SK-MEL-5 (cell line): Measurements from ENCODE around the gene SNED1. TPM values are rescaled to one million over a fixed set of nuclear protein-coding genes. Genes with fewer than 3 reads are reported as not detected.
A peak's percentile ranks its signal among the peaks of the same experiment; 100 is the strongest.

Source experiments
- DNase-seq: peaks from one replicate; pipeline ENCODE4 v3.0.0-alpha.2; 2016; ENCODE audit warnings: low read depth, low spot score
- in situ Hi-C: cut with HindIII; loops from 2 replicates; pipeline ENCODE4 v1.10.0; 2016; ENCODE audit warnings: low sequenced_read_pairs, high pct_unique_total_duplicates, low pct_unique_long_range_greater_than_20kb
- polyA plus RNA-seq, 2 experiments: library from polyadenylated mRNA; depleted of rRNA; stranded (reverse); fragments of >200 nt; gene quantifications; 2 replicates each; pipeline ENCODE4 v1.2.3, GENCODE V29; 2015
- total RNA-seq: library from RNA; depleted of rRNA; stranded (reverse); fragments of >200 nt; shearing (Covaris generic); gene quantifications from 2 replicates; pipeline ENCODE4 v1.2.3, GENCODE V29; 2014; rRNA removed

SNED1 gene
- 0.11 and 0.13 TPM in 2 replicates for total RNA-seq
- 1.1 and 5.1 TPM in 2 replicates for polyA plus RNA-seq (2015; cell fraction: cytosol; rRNA removed)
- 0.99 and 4.7 TPM in 2 replicates for polyA plus RNA-seq (2015; cell fraction: nucleus; rRNA removed)

DNA sequence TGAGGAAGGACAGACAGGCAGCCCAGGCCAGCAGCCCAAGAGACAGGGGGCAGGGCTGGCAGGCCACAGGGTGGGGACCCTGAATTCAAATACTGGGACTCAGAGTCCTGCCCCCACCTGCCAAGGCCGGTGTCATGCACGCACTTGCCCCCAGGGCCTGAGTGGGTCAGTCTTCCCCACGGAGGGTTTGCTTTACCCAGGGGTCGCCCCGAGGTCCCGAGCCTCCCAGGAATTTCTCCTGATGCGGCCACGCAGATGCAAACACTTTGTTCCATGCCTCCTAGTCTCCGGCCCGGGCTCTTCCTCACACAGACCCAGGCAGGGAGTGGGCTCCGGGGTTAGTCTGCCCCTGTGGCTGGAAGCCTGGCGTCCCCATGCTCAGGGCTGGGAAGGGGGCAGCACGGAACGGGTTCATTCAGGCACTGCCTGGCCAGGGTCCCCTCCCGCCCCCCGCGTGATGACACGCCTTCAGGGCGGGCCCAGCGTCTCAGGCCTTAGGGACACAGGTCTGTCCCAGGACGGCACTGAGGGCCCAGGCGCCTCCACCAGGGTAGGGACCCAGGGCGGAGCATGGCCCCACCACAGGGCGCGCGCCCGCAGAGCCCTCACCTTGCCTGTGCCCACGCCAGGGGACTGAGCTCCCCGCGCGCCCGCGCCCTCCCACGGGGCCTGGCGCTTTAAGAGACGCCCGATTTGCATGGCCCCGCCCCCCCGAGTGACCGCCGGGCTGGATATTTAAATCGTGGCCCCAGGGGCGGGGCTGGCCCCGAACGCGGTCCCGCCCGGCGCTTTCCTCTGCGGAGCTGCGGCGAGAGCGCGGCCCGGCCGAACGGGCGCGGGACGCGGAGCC, at the start of gene SNED1:
TSS of gene SNED1 (plus strand) at position 763 of the 850 bp plus-strand sequence. CDS start 220 bp downstream, outside the sequence.
- in situ Hi-C loops = no loop called here
- peak; percentile 64 for DNase-seq

DNA sequence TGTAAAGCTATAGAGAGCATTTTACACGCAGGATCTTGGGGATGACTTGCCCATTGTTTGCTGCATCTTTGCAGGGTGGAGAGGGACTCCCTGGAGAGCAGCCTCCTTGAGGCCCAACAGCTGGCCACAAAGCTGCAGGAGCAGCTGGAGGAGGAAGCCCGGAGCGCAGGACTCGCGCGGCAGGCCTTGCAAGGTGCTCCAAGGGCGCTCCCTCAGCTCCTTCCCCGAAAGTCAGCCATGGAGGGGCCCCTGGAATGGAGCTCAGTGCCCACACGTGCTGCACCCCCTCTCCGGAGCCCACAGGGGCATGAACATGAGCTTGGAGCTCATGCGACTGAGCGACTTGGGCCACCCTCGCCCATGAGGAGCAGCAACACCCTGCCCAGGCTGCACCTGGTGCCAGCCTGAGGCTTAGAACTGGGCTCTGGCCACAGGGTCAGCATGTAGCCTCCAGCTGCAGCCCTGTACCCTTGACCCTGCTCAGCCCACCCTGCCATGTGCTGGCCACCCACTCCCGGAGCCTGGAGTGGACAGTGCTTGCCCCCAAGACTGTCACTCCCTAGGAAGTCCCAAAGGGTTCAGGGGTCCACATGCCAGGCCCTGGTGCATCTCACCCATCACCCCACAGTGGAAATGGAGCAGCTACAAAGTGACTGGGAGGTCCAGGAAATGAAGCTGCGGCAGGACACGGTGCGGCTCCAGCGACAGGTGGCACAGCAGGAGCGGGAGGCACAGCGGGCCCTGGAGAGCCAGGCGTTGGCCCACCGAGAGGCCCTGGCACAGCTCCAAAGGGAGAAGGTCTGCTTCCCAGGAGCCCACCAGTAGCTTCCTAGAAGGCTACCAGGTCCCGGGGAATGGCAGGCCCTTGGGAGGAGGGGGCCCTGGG, 49.3 kb upstream of the SNED1 start:
- in situ Hi-C loops = no loop called here
- no peak for DNase-seq

DNA sequence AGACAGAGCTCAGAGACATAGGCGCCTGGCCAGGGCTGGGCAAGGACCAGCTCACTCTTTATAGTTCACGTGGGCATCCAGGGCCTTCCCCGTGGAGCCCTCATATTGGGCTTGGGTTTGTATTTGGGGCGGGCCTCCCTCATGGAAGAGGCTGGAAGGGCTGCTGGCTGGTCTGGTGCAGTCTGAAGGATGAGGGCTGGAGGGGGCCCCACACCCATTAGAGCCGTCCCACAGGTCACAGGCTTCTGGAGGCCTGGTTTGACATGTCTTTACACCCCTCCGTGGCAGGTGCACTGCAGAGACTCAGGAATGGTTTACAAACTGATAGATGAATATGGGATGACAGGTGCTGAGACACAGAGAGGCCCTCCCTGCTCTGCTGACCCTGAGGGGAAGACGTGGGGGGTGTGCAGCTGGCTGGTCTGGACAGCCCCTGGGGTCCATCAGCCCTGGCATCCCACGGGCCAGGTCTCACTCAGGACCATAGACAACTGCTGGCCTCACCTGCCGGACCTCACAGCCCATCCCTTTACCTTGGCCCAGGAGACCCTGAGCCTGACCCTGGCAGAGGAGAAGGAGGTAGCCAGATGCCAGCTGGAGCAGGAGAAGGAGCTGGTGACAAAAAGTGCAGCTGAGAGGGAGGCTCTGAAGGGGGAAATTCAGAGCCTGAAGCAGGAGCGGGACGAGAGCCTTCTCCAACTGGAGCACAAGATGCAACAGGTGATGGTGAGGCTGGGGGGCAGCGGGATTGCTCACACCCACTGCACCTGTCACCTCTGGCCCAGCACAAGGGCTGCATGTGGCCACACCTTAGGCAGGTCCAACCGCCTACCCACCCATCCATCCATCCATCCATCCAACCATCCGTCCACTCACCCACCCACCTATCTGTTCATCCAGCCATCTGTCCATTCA, 48.4 kb upstream of the SNED1 start:
- no peak for DNase-seq
- in situ Hi-C loops = no loop called here

DNA sequence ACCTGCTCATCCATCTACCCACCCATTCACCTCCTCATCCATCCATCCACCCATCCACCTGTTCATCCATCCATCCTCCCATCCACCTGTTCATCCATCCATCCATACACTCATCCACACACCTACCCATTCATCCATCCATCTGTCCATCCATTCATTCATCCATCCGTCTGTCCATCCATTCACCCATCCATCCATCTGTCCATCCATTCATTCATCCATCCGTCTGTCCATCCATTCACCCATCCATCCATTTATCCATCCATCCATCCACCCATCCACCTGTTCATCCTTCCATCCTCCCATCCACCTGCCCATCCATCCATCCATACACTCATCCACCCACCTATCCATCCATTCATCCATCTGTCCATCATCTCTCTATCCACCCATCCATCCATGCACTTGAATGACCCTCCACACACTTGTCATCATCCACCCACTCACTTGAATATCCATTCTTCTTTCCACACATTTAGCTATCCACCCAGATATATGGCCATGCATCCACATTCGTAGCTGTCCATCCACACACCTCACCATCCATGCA, 47.3 kb upstream of the SNED1 start:
- DNase-seq = no peak
- in situ Hi-C loops = no loop called here

DNA sequence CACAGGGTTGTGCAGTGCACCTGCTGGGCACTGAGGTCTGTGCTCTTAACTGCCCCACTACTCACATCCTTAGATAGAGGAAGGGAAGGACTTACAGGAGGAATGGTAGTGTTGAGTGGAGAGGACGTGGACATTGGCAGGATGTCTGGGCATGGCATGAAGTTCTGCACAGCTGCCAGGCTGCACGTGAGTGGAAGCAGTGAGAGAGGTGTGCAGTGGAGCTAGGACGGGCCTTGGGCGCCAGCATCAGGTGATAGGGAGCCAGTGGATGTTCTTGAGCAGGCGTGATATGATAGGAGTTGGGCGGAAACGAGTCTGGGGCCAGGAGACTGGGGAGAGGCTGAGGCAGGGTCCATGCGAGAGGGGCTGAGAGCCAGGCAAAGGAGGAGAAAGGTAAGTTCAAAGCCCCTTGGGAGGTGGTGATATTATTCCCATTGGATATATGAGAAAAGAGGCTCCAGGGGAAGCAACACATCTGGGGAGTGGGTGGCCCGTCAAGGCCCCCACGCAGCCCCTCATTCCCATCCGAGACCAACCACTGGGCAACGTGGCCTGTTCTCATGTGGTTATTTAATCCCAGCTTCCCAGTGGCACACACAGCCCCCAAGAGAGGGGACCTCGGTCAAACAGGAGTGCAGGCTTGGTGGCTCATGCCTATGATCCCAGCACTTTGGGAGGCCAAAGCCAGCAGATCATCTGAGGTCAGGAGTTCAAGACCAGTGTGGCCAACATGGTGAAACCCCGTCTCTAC, 45.7 kb upstream of the SNED1 start:
- DNase-seq = no peak
- in situ Hi-C loops = no loop called here

DNA sequence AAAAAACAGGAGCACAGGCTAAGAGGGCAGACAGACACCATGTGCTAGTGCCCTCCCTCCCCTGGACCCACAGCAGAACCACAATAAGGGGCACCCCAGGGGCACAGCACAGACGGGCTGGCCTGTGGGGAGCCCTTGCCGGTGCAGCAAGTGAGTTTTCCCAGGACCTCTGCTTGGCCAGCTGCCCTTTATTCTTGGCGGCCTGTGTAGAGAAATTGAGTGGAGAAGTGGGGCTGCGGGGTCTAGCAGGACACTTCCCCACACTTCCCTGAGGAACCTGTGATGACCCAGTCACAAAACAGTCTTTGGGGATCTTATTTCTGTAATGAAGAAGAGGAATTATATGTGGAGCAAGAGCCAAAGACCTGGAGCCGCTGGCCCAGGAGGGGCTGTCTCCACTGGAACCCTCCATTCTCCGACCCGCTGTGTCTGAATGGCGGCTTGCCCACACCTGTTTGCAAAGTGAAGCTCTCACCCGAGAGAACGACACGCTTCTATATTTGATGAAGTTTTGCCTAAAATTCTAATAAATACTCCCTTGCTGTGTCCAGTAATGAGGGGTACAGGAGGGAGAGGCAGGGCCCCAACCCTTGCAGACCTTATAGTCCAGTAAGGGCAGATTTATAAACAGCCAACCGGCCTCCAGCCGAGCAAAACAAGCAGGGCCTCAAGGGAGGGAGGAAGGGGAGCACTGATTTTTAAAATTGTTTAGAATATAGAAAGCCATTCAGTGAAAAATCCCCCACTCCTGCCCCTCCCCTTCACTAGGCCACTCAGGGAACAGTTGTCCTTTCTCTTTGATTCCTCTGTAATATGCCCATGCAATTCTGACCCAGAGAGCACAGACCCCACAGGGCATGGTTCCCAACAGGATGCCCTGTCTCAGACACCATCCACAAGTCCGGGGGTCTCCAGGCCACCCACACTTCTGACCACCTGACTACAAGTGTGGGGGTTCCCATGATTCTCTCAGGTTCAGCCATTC, 44.7 kb upstream of the SNED1 start:
- DNase-seq = peak; percentile 47
- in situ Hi-C loops = no loop called here

DNA sequence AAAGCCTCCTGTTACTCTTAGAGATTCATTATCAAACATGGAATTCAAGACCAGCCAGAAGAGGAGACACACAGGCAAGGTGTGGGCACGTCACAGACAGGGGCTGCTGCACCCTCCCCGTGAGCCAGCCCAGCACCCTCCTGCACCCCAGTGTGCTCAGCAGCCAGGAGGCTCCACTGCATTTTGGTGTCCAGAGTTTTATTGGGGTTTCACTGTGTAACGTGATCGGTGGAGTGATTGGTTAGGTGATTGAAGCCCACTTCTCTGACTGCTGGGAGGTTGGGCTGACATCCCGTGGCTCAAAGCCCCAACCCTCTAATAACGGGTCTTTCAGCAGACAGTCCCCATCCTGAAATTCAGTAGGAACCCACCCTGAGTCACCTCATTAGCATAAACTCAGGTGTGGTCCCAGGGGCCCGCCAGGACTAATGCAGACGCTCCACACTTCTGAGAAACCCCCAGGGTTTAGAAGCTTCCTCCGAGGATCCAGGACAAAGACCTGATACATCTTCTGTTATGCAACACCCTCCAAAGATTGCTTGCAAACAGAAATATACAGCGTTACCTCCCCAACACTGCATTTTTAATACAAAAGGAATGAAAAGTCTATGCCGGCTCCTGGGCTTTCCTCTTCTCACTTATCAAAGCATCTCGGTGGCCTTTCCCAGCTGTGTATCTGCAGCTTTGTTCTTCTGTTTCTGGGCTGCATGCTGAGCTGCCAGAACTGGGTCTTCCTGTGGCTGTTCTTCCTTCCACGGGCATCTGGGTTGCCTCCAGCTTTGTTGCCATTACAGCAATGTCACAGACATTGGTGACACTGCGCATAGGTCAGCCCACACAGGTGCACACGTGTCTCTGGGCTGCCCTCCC, 43.7 kb upstream of the SNED1 start:
- in situ Hi-C loops = no loop called here
- DNase-seq = peak; percentile 13

DNA sequence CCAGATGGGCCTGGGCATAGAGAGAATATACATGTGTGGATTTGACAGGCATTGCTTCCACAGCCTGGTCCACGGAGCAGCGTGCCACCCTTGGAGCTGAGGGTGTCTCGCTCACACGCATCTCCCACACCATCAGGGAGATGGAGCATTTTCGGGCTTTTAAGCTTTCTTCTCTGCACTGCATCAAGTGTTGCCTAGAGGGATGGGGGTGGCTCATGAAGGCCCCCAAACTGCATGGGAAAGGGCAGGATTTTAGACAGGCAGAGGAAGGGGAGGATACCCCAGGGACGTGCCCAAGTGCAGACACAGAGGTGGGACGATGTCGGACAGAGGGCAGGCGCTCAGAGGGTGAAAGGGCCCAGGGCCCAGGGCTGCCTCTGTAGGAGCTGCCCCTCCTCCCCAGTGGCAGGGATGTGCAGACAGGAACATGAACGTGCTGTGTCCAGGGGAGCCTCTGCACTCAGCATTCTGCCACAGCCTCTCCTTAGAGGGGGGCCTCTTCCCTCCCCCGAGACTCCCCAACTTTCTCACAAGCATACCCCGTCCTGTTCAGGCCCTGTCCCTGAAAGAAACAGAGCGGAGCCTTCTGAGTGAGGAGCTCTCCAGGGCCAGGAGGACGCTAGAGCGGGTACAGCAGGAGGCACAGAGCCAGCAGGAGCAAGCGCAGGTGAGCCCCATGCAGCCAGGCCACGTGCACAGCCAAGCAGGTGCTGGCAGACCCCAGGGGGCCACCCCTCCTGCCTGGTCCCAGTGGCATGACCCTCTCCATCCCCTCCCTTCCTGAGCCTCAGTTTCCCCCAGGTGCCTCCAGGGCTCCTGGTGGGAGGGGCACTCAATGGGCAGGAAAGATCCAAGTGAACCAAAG, 42.9 kb upstream of the SNED1 start:
- no peak for DNase-seq
- in situ Hi-C loops = no loop called here

DNA sequence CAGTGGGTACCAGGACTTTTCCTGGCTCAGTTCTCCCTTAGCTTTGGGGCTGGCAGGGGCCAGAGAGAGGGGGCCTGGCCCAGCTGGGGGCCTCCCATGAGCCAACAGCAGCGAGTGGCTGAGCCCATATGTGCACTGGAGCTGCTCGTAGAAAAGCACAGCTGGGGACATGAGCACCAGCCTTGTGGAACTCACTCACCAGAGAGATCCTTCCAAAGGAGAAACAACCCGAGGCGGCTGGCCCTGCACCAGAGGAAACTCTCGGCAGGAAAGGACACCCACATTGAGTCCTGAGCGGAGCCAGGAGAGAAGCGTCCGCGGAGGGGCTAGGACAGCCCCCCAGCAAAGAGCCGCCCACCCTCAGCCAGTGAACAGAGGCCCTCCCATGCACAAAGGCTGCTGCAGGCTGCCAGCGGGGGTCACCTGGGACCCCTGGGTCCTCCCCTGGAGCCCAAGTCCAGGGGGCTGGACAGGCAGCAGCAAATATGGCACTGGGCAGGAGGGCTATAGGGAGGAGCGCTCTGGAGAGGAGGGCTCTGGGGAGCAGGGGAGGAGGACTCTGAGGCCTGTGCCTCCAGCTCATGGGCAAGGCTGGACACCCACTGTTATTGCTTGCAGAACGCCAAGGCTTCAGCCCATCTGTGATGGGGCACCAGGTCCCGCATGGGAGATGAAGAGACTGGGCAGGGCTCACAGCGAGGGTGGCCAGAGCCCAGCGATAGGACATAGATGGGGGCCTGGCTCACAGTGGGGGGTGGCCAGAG, 42.1 kb upstream of the SNED1 start:
- in situ Hi-C loops = no loop called here
- no peak for DNase-seq

DNA sequence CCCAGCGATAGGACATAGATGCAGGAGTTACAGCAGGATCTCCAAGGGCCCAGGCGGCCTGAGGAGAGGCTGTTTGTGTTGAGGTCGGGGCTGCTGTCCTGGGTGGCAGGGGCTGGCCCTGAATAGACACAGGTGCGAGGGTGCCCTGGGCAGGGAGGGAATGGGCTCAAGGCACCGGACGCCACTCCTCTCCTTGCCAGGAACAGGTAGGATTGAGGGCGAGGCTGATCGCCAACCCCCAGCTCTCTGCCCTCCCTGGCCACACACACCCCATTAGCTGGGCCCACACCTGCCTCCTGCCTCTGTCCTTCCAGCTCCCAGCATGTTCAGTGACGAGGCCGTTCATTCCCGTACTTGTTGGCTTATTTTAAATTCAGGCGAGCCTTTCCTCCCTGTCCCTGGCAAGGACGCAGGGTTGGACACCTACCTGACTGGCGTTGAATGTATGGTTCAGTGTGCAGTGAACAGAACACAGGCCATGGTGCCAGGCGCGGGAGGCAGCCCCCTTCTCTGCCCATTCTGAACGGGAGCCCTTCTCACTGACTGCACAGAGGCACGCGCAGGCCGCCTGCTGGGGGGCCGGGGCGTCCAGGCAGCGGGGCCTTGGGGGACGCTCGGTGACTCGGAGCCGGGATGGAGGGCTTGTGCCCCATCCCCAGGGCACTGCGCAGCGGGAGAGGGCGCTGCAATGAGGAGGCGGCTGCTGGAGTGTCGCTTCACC, 41.3 kb upstream of the SNED1 start:
- DNase-seq = no peak
- in situ Hi-C loops = no loop called here

DNA sequence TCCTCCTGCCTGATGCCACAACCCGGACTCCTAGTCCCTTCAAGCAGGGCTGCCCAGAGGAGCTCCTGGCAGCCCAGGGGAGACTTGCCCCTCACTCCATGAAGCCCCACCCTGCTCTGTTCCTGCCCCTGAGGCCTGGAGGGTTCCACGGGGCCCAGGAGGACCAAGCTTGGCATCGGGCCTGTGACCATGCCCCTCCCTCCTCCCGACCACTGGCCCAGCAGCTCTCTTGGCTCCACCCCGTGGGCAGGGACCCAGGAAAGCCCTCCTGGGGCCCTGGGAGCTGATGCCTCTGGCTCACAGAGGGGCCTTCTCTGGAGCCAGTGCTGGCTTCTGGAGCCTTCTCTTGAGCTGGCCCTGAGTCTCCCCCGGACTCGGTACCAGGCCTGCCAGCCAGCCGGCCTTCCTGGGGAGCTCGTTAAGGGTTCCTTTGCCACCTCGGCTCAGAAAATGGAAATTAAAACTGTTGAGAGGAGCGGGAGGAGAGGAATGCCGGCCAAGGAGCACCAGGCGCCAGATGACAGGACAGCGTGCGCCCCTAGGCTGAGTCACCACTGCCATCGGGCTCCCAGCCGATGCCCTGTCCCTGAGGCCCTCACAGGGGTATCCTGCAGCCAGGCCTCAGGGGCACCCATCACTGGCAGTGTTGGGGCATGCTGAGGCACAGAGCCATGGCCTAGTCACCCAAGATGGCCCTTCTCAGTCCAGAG, 40.6 kb upstream of the SNED1 start:
- in situ Hi-C loops = no loop called here
- no peak for DNase-seq
